Measurements from ENCODE around the gene MRPL20.

MRPL20 gene

GRCh38 chr1:1377540-1378205 is 29.4 kb downstream of the MRPL20 start:
- no peak for TF ChIP-seq TARDBP (IDR thresholded peaks at IDR 0.05)
- CTCF ChIA-PET: no interaction called here
- POLR2A ChIA-PET: interaction anchor here (1.1 to 6.5 kb wide), 2 partner anchors 22 to 30 kb away, joined by 3 to 54 read pairs; partner anchors contain the start of gene CCNL2

GRCh38 chr1:1376551-1377226 is 30.4 kb downstream of the MRPL20 start:
- CTCF ChIA-PET: interaction anchor here (0.9 kb wide), 1 partner anchor 26 kb away, joined by 3 read pairs; no protein-coding TSS in a partner anchor
- DNase-seq (ENCODE audit: extremely low spot score): no peak
- TF ChIP-seq SUZ12 (IDR thresholded peaks at IDR 0.05): no peak
- no peak for TF ChIP-seq FOXA1 (IDR thresholded peaks at IDR 0.05)
- TF ChIP-seq PKNOX1 (IDR thresholded peaks at IDR 0.05): no peak
- no peak for TF ChIP-seq FOXK2 (IDR thresholded peaks at IDR 0.05)
- TF ChIP-seq FOXM1 (IDR thresholded peaks at IDR 0.05; ENCODE audit: borderline replicate concordance): no peak
- no peak for TF ChIP-seq CTBP1 (IDR thresholded peaks at IDR 0.05; ENCODE audit: borderline replicate concordance)
- no peak for TF ChIP-seq ARNT (IDR thresholded peaks at IDR 0.05)
- TF ChIP-seq NFRKB (IDR thresholded peaks at IDR 0.05): no peak
- TF ChIP-seq ZNF384 (IDR thresholded peaks at IDR 0.05): no peak
- no peak for TF ChIP-seq HDGF (IDR thresholded peaks at IDR 0.05; ENCODE audit: borderline replicate concordance)
- no peak for TF ChIP-seq TARDBP (IDR thresholded peaks at IDR 0.05)
- no peak for TF ChIP-seq ELF4 (IDR thresholded peaks at IDR 0.05)
- no peak for TF ChIP-seq LEF1 (IDR thresholded peaks at IDR 0.05; ENCODE audit: borderline replicate concordance)
- TF ChIP-seq SP1 (IDR thresholded peaks at IDR 0.05): no peak
- no peak for TF ChIP-seq L3MBTL2 (conservative IDR thresholded peaks at IDR 0.05)
- TF ChIP-seq BHLHE40 (IDR thresholded peaks at IDR 0.05; ENCODE audit: borderline replicate concordance): no peak
- POLR2A ChIA-PET: interaction anchor here (1.1 to 6.5 kb wide), 5 partner anchors 9 to 31 kb away, joined by 3 to 54 read pairs (median 8); partner anchors contain the start of gene CCNL2

More at GRCh38 chr1:1377540-1378205, 29.4 kb downstream of the MRPL20 start:
- DNase-seq (ENCODE audit: extremely low spot score): no peak

DNA sequence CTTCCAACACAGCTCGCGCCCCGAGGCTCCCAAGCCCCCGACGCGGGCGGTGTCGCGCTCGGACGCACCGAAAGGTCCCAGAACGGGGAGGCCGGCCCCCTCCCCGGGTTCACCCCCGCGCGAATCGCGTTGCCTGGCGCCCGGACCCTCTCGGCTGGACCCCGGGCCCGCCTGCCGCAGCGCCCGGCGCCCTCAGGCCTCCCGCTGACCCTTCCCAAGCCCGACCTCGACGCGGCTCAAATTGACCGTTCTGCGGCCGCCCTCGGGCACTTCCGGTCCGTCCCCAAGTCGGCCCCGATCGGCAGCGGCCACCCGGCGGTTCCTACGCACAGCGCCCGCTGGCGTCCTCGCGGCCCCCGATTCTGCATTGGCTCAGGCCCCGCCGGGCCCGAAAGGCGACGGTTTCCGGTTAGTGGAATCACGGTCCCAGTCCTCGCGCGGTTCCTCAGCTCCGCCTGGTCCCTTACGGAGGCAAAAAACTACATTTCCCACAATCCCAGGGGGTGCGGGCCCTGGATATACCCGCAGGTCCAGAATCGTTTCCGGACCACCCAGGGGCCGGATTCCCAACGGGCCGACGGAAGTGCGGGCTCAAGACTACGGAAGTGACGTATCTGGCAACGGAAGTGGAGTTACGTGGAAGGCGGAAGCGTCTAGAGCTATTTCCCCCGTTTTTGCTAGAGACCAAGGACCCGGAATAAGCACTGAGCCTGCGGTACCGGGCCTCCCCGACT is 32.0 kb downstream of the MRPL20 start, which contains the start of gene AURKAIP1:
TSS of gene AURKAIP1 (minus strand) at position 279 of the 734 bp plus-strand sequence. CDS start 451 bp downstream, outside the sequence.
- POLR2A ChIA-PET: interaction anchor here (0.6 to 6.5 kb wide), 23 partner anchors 10 to 130 kb away, joined by 3 to 54 read pairs (median 5); partner anchors contain the start of genes CCNL2, MRPL20 and MXRA8
- peak; percentile 98 for DNase-seq (ENCODE audit: extremely low spot score)
- CTCF ChIA-PET: interaction anchor here (1.3 kb wide), 1 partner anchor 24 kb away, joined by 3 read pairs; the partner anchor contains the start of gene CCNL2
- TF ChIP-seq TARDBP (IDR thresholded peaks at IDR 0.05): no peak
- TF ChIP-seq FOXK2 (IDR thresholded peaks at IDR 0.05): no peak
- no peak for TF ChIP-seq HDGF (IDR thresholded peaks at IDR 0.05; ENCODE audit: borderline replicate concordance)
- TF ChIP-seq ARNT (IDR thresholded peaks at IDR 0.05): peak; percentile 84
- TF ChIP-seq ZNF384 (IDR thresholded peaks at IDR 0.05): no peak
- peak; percentile 37; the same call in 1 of the 2 replicates for TF ChIP-seq PKNOX1 (IDR thresholded peaks at IDR 0.05)
- TF ChIP-seq FOXA1 (IDR thresholded peaks at IDR 0.05): no peak
- TF ChIP-seq FOXM1 (IDR thresholded peaks at IDR 0.05; ENCODE audit: borderline replicate concordance): peak; percentile 94
- TF ChIP-seq CTBP1 (IDR thresholded peaks at IDR 0.05; ENCODE audit: borderline replicate concordance): peak; percentile 91
- no peak; the same call in 1 of the 2 replicates for TF ChIP-seq LEF1 (IDR thresholded peaks at IDR 0.05; ENCODE audit: borderline replicate concordance)
- TF ChIP-seq NFRKB (IDR thresholded peaks at IDR 0.05): no peak
- no peak for TF ChIP-seq SP1 (IDR thresholded peaks at IDR 0.05)
- no peak for TF ChIP-seq SUZ12 (IDR thresholded peaks at IDR 0.05)
- TF ChIP-seq L3MBTL2 (conservative IDR thresholded peaks at IDR 0.05): no peak; the same call in 1 of the 2 replicates
- peak; percentile 92 for TF ChIP-seq ELF4 (IDR thresholded peaks at IDR 0.05)
- no peak for TF ChIP-seq BHLHE40 (IDR thresholded peaks at IDR 0.05; ENCODE audit: borderline replicate concordance)

DNA sequence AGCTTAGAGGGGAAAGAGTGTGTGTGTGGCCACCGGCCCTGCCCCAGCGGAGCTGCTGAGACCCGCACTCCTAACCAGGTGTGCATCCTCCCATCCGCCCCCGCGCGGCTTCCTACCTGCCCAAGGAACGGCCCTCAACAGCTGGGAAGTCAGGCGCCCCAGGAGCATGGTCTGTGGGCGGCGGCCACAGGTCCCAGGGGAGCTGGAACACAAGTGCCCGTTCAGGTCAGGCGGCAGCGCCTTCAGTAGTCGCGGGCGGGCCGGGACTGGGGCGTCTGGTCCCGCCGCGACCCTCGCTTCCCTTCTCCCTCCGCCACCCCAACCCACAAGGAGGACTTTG is 32.5 kb downstream of the MRPL20 start:
- no peak for DNase-seq (ENCODE audit: extremely low spot score)
- TF ChIP-seq PKNOX1 (IDR thresholded peaks at IDR 0.05) (no peak), L3MBTL2 (conservative IDR thresholded peaks at IDR 0.05) (no peak), ARNT (IDR thresholded peaks at IDR 0.05) (no peak), HDGF (IDR thresholded peaks at IDR 0.05; ENCODE audit: borderline replicate concordance) (no peak), FOXA1 (IDR thresholded peaks at IDR 0.05) (no peak), FOXK2 (IDR thresholded peaks at IDR 0.05) (no peak), ELF4 (IDR thresholded peaks at IDR 0.05) (no peak), TARDBP (IDR thresholded peaks at IDR 0.05) (no peak), NFRKB (IDR thresholded peaks at IDR 0.05) (no peak), ZNF384 (IDR thresholded peaks at IDR 0.05) (no peak), FOXM1 (IDR thresholded peaks at IDR 0.05; ENCODE audit: borderline replicate concordance) (no peak), LEF1 (IDR thresholded peaks at IDR 0.05; ENCODE audit: borderline replicate concordance) (no peak), BHLHE40 (IDR thresholded peaks at IDR 0.05; ENCODE audit: borderline replicate concordance) (no peak)
- CTCF ChIA-PET: interaction anchor here (1.3 kb wide), 1 partner anchor 24 kb away, joined by 3 read pairs; the partner anchor contains the start of gene CCNL2
- POLR2A ChIA-PET: interaction anchor here (0.9 to 6.5 kb wide), 14 partner anchors 9 to 130 kb away, joined by 3 to 54 read pairs (median 5); partner anchors contain the start of genes CCNL2, MRPL20 and MXRA8
